Ovary (tissue), 9 donors: ENCODE results near the gene LRP2. TPM values are rescaled to one million over a fixed set of nuclear protein-coding genes. Genes with fewer than 3 reads are reported as not detected.

Source experiments
- DNase-seq, 5 donors: peaks; one replicate each; pipeline ENCODE4 v3.0.0-alpha.2; 2019 to 2020
- H3K27ac ChIP-seq, 2 donors: fragments of 200-600 bp; one replicate each; pipeline versions ENCODE4 v1.5.1 to v1.8.0; 2019 to 2022
- H3K27me3 ChIP-seq: fragments of 200-600 bp; one replicate; pipeline ENCODE4 v1.8.0; 2022
- H3K36me3 ChIP-seq: fragments of 200-600 bp; sonication (generic); one replicate; pipeline ENCODE4 v1.5.1; 2019
- H3K4me1 ChIP-seq: one replicate; pipeline ENCODE4 v1.8.1; 2013; ENCODE audit warnings: mild to moderate bottlenecking, moderate library complexity; ENCODE audit not compliant: insufficient read depth
- H3K4me3 ChIP-seq: fragments of 200-600 bp; sonication (generic); one replicate; pipeline ENCODE4 v1.5.1; 2017
- H3K9me3 ChIP-seq, 2 donors: fragments of 200-600 bp in 1 of 2; sonication (generic) in 1 of 2; one replicate each; pipeline versions ENCODE4 v1.5.1 to v1.8.1; 2013 to 2019; ENCODE audit warnings: mild to moderate bottlenecking in 1 of 2, moderate library complexity in 1 of 2
- CTCF ChIP-seq, 3 donors: fragments of 450-650 bp in 2 of 3; fragments of 200-600 bp in 1 of 3; IDR thresholded peaks; one replicate each; pipeline versions ENCODE4 v1.5.1 to v1.8.0; 2016 to 2022; ENCODE audit warnings: antibody characterized with exemption in 3 of 3, mild to moderate bottlenecking in 1 of 3
- EP300 ChIP-seq: sonication (generic); formaldehyde crosslinking; IDR thresholded peaks from one replicate; pipeline ENCODE4 v1.6.1; 2017; ENCODE audit warnings: antibody characterized with exemption
- POLR2A ChIP-seq: fragments of 450-650 bp; IDR thresholded peaks from one replicate; pipeline ENCODE4 v1.6.1; 2017; ENCODE audit warnings: antibody characterized with exemption, mild to moderate bottlenecking, moderate library complexity
- WGBS, 3 donors: extraction: QIAGEN DNeasy Blood & Tissue Kit in 1 of 3; methylation state at CpG; one replicate each; pipeline versions ENCODE4 v1.1.5 to v1.1.7; 2013 to 2017; 5-methylcytosine and 5-hydroxymethylcytosine counted together
- intact Hi-C, 4 donors: fragments of 100-400 bp; cut with DNase I; formaldehyde crosslinking; loops; one replicate each; pipeline versions ENCODE4 v1.11.0 to v1.15.1; 2022 to 2023
- polyA plus RNA-seq, 2 donors: library from polyadenylated mRNA; stranded (reverse); fragments of 200-250 nt in 1 of 2; fragments of 350-450 nt in 1 of 2; fragmentation: Illumina TruSeq in 1 of 2; extraction: RNeasy Lipid Tissue Mini Kit (QIAGEN cat#74804) in 1 of 2; gene quantifications; one replicate each; pipeline ENCODE4 v1.2.3, GENCODE V29; 2013 to 2014
- total RNA-seq, 7 donors: library from RNA; depleted of rRNA in 2 of 7; stranded (reverse); fragments of >200 nt in 2 of 7; fragmentation: NEBNext Ultra II Directional in 3 of 7; extraction: Animal tissue kit (Norgen Biotek cat#: 25700) in 3 of 7; gene quantifications; one replicate each; pipeline versions ENCODE4 v1.1.0 to v1.2.4, GENCODE V29; 2016 to 2023
- donor health status: DM: no; HTN: no; CAD: no; lungs with moderate emphysema.
- donor health status: DM: no; HTN: no; CAD: no.
- donor health status: Bipolar disorder and iron deficiency.
- donor health status: DM: yes; HTN: yes; CAD: no.
- donor health status: DM: no; HTN: no; CAD: no.
- donor health status: DM: yes; HTN: yes; CAD: no.

LRP2 gene
- total and polyA plus RNA-seq, 9 donors = 0.01 to 13.4 (median 0.24) TPM

GRCh38 chr2:169240405-169240804 is 121.9 kb downstream of the LRP2 start:
- no peak overlapping the region for H3K27ac ChIP-seq
- H3K27me3 ChIP-seq = no peaks in the 10 kb centered on the region
- no peaks in the 10 kb centered on the region for H3K9me3 ChIP-seq
- WGBS, 3 donors = 79 to 86% (median 79%) methylated on average over 1 of the region's 1 CpG
- intact Hi-C loops = no loop called here
- no peak overlapping the region for H3K4me3 ChIP-seq
- no peaks in the 10 kb centered on the region for H3K36me3 ChIP-seq
- no peak for DNase-seq
- H3K4me1 ChIP-seq = no peaks in the 10 kb centered on the region
- TF ChIP-seq CTCF (IDR thresholded peaks at IDR 0.05) = no peak
- no peak for TF ChIP-seq EP300
- no peak for TF ChIP-seq POLR2A

GRCh38 chr2:169237939-169238338 is 124.4 kb downstream of the LRP2 start:
- no peak for DNase-seq
- Histone ChIP-seq H3K4me1 (no peaks in the 10 kb centered on the region), H3K4me3 (no peak overlapping the region), H3K9me3 (no peaks in the 10 kb centered on the region), H3K27me3 (no peaks in the 10 kb centered on the region), H3K27ac (no peak overlapping the region), H3K36me3 (no peaks in the 10 kb centered on the region)
- WGBS, 3 donors = 67 to 81% (median 76%) methylated on average over 6 of the region's 6 CpGs
- intact Hi-C loops = no loop called here
- no peak for TF ChIP-seq POLR2A
- TF ChIP-seq CTCF (IDR thresholded peaks at IDR 0.05) = no peak
- no peak for TF ChIP-seq EP300

DNA sequence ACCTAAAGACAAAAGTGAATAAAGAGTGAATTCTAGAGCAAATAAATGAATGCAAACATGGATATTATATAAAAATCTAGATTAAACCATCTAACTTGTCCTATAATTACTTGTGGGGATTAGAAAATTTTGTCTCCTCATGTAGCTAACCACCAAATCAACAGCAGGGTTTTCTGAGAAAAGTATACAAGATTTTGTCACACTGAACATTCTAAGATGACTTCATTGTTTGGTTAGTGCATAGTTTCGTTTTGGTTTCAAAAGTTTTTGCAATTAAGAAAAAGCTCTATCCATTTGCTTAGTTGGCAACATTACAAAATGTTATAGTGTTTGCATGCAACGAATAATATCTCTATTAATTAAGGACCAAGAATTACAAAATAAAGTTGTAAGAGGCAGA is 125.0 kb downstream of the LRP2 start:
- no peaks in the 10 kb centered on the region for H3K27me3 ChIP-seq
- intact Hi-C loops = no loop called here
- WGBS, 3 donors = 18 to 32% (median 19%) methylated on average over 2 of the region's 2 CpGs

DNA sequence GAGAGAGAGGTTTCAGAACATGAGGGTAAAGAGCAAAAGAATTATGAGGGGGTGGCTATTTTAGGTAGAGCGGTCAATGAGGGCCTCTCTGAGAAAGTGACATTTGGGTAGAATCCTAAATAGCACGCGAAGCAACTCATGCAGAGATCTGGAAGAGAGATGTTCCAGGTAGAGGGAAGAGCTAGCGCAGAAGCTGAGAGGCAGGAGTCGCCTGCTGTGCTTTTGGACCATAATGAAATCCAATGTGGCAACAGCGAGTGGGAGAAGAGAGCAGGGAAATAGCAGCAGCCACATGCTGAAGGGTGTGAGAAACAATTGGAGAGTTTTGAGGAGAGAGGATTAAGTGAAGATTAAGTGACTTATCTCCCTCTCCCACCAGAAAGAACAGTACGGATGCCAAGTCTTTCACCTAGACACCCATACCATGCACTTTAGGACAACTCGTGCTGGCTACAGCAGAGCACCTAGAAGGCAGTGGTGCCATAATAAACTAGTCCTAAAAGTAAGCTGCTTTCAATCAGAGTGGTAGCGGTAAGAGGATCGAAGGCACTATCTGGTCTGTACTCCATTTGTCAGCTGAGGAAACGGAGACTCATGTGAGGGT is 129.7 kb downstream of the LRP2 start:
- WGBS, 3 donors = 73 to 75% (median 74%) methylated on average over 11 of the region's 11 CpGs
- no peaks in the 10 kb centered on the region for H3K4me1 ChIP-seq

More for the DNA sequence above, 125.0 kb downstream of the LRP2 start:
- Histone ChIP-seq H3K4me1 (no peaks in the 10 kb centered on the region), H3K9me3 (no peaks in the 10 kb centered on the region), H3K4me3 (no peak overlapping the region), H3K36me3 (no peaks in the 10 kb centered on the region), H3K27ac (no peak overlapping the region)
- no peak for DNase-seq
- TF ChIP-seq EP300 (no peak), POLR2A (no peak), CTCF (IDR thresholded peaks at IDR 0.05) (no peak)

More for the DNA sequence above, 129.7 kb downstream of the LRP2 start:
- H3K27me3 ChIP-seq = no peaks in the 10 kb centered on the region
- intact Hi-C loops = no loop called here
- H3K9me3 ChIP-seq = no peaks in the 10 kb centered on the region
- no peak overlapping the region for H3K4me3 ChIP-seq
- TF ChIP-seq CTCF (IDR thresholded peaks at IDR 0.05) (no peak), EP300 (no peak), POLR2A (no peak)
- H3K27ac ChIP-seq = no peak overlapping the region
- DNase-seq = no peak
- H3K36me3 ChIP-seq = no peaks in the 10 kb centered on the region
